Measurements from ENCODE around the gene KIR3DL1.
"Not testable (repeated sequence)": the region's sequence is repeated elsewhere in the genome, so short reads cannot be mapped to it uniquely, and the experiment has no call there.

The KIR3DL1 gene

GRCh38 chr19:54816251-54816650 is at the start of gene KIR3DL1:
TSS of gene KIR3DL1 (plus strand) at chr19:54816468.
- DNase-seq (ENCODE audit: low read depth in 2 of 2), result not testable (repeated sequence)

GRCh38 chr19:54769646-54770045 is 46.6 kb upstream of the KIR3DL1 start, which contains the start of gene KIR2DL1:
TSS of gene KIR2DL1 (plus strand) at chr19:54769793. CDS start at chr19:54769851, 58 bp downstream.
- DNase-seq (ENCODE audit: low read depth in 2 of 2), result not testable (repeated sequence)

GRCh38 chr19:54770511-54770910 is 45.8 kb upstream of the KIR3DL1 start:
- DNase-seq (ENCODE audit: low read depth in 2 of 2), result not testable (repeated sequence)

- DNase-seq (ENCODE audit: low read depth in 2 of 2), result peak in 1 of 2 donors; percentile 4
Observed at GRCh38 chr19:54771018-54771960, 45.0 kb upstream of the KIR3DL1 start.

- not testable (repeated sequence) for DNase-seq (ENCODE audit: low read depth in 2 of 2)
Observed at GRCh38 chr19:54772666-54773065, 43.6 kb upstream of the KIR3DL1 start.

GRCh38 chr19:54775095-54775815 is 41.0 kb upstream of the KIR3DL1 start:
- not testable (repeated sequence) for DNase-seq (ENCODE audit: low read depth in 2 of 2)

GRCh38 chr19:54775830-54776229 is 40.4 kb upstream of the KIR3DL1 start:
- DNase-seq (ENCODE audit: low read depth in 2 of 2), result not testable (repeated sequence)

- not testable (repeated sequence) for DNase-seq (ENCODE audit: low read depth in 2 of 2)
Observed at GRCh38 chr19:54777851-54778250, 38.4 kb upstream of the KIR3DL1 start.

GRCh38 chr19:54778896-54779295 is 37.4 kb upstream of the KIR3DL1 start:
- DNase-seq (ENCODE audit: low read depth in 2 of 2), result not testable (repeated sequence)

- not testable (repeated sequence) for DNase-seq (ENCODE audit: low read depth in 2 of 2)
Observed at GRCh38 chr19:54782916-54783315, 33.4 kb upstream of the KIR3DL1 start.

- not testable (repeated sequence) for DNase-seq (ENCODE audit: low read depth in 2 of 2)
Observed at GRCh38 chr19:54786091-54786723, 30.1 kb upstream of the KIR3DL1 start.

GRCh38 chr19:54788154-54788553 is 28.1 kb upstream of the KIR3DL1 start:
- not testable (repeated sequence) for DNase-seq (ENCODE audit: low read depth in 2 of 2)

- DNase-seq (ENCODE audit: low read depth in 2 of 2), result no peak
Observed at GRCh38 chr19:54790711-54791110, 25.6 kb upstream of the KIR3DL1 start.

GRCh38 chr19:54791476-54791875 is 24.8 kb upstream of the KIR3DL1 start:
- DNase-seq (ENCODE audit: low read depth in 2 of 2), result no peak

- no peak for DNase-seq (ENCODE audit: low read depth in 2 of 2)
Observed at GRCh38 chr19:54792814-54793213, 23.5 kb upstream of the KIR3DL1 start.

GRCh38 chr19:54795758-54796157 is 20.5 kb upstream of the KIR3DL1 start:
- no peak for DNase-seq (ENCODE audit: low read depth in 2 of 2)

- peak; percentile 13 to 18 for DNase-seq (ENCODE audit: low read depth in 2 of 2)
Observed at GRCh38 chr19:54803410-54803809, 12.9 kb upstream of the KIR3DL1 start, which contains the start of gene KIR2DL4. TSS of gene KIR2DL4 (plus strand) at chr19:54803610. CDS start at chr19:54803652, 42 bp downstream.

GRCh38 chr19:54804101-54804500 is 12.2 kb upstream of the KIR3DL1 start:
- DNase-seq (ENCODE audit: low read depth in 2 of 2), result no peak

GRCh38 chr19:54804571-54804970 is 11.7 kb upstream of the KIR3DL1 start:
- no peak for DNase-seq (ENCODE audit: low read depth in 2 of 2)

GRCh38 chr19:54805665-54806515 is 10.4 kb upstream of the KIR3DL1 start:
- no peak for DNase-seq (ENCODE audit: low read depth in 2 of 2)

GRCh38 chr19:54806516-54806838 is 9.8 kb upstream of the KIR3DL1 start:
- DNase-seq (ENCODE audit: low read depth in 2 of 2), result no peak

Data from stimulated activated CD8-positive, alpha-beta memory T cell treated with anti-CD3 and anti-CD28 coated beads, Interleukin-2, amount 100 ng/mL, for 1 hour (primary cell).